Coronary artery (tissue), 2 donors: ENCODE results near the gene RARA.

Experiments used
- DNase-seq: peaks from one replicate; pipeline ENCODE4 v3.0.0-alpha.2; 2017; ENCODE audit warnings: low spot score
- H3K27ac ChIP-seq, 2 donors: fragments of 200-600 bp; sonication (generic); one replicate each; pipeline ENCODE4 v1.5.1; 2016 to 2019
- H3K4me3 ChIP-seq: fragments of 200-600 bp; sonication (generic); 2 replicates; pipeline ENCODE4 v1.5.1; 2016; ENCODE audit warnings: mild to moderate bottlenecking, moderate library complexity
- CTCF ChIP-seq: fragments of 200-600 bp; sonication (generic); IDR thresholded peaks from one replicate; pipeline ENCODE4 v1.5.1; 2019; ENCODE audit warnings: antibody characterized with exemption

RARA gene

GRCh38 chr17:40338058-40338457, 29.1 kb downstream of the RARA start:
- H3K4me3 ChIP-seq, result no peak overlapping the region
- peak overlapping the region in 1 of 2 donors; percentile 8 for H3K27ac ChIP-seq
- TF ChIP-seq CTCF, result no peak

GRCh38 chr17:40338941-40339649, 30.1 kb downstream of the RARA start:
- no peak overlapping the region for H3K4me3 ChIP-seq
- TF ChIP-seq CTCF, result no peak
- H3K27ac ChIP-seq, result peak overlapping the region in 1 of 2 donors; percentile 54
- DNase-seq, result no peak

More at GRCh38 chr17:40338058-40338457, 29.1 kb downstream of the RARA start:
- DNase-seq, result no peak

GRCh38 chr17:40340327-40340726, 31.3 kb downstream of the RARA start:
- DNase-seq, result no peak
- Histone ChIP-seq H3K27ac (peak overlapping the region; percentile 97 to 98), H3K4me3 (no peak overlapping the region)
- no peak for TF ChIP-seq CTCF

GRCh38 chr17:40340880-40341807, 32.2 kb downstream of the RARA start:
- no peak for TF ChIP-seq CTCF
- Histone ChIP-seq H3K4me3 (peak overlapping the region; percentile 98), H3K27ac (peak overlapping the region; percentile 97 to 98)
- peak; percentile 98 for DNase-seq

GRCh38 chr17:40341808-40342503, 33.0 kb downstream of the RARA start:
- Histone ChIP-seq H3K4me3 (peak overlapping the region; percentile 98), H3K27ac (peak overlapping the region; percentile 97 to 98)
- peak; percentile 92 for DNase-seq
- no peak for TF ChIP-seq CTCF

GRCh38 chr17:40342504-40343218, 33.7 kb downstream of the RARA start:
- DNase-seq, result no peak
- H3K4me3 ChIP-seq, result peak overlapping the region; percentile 98
- peak overlapping the region; percentile 97 to 98 for H3K27ac ChIP-seq
- no peak for TF ChIP-seq CTCF
